Measurements from ENCODE around the gene STK4.
"Not testable (repeated sequence)": the region's sequence is repeated elsewhere in the genome, so short reads cannot be mapped to it uniquely, and the experiment has no call there.

The STK4 gene

DNA sequence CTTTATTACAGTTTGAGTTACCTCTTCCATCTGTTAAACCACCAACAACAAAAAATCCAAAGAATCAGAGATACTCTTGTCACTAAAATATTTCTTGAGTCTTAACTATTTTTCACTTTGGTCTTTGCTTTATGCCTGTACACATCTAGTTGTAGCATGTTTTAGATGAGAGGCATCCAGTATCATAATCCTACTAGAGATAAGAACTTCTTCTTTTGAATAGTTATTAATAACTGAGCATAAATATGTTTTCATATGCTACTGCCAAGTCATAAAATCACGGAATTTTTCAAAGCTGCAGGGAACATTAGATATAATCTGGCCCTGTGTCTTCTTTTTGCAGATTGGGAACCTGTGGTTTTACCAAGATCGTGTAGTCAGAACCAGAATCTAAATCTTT is 55.3 kb downstream of the STK4 start:
- in situ Hi-C loops (cut with MboI; ENCODE audit: low sequenced_read_pairs): no loop called here

DNA sequence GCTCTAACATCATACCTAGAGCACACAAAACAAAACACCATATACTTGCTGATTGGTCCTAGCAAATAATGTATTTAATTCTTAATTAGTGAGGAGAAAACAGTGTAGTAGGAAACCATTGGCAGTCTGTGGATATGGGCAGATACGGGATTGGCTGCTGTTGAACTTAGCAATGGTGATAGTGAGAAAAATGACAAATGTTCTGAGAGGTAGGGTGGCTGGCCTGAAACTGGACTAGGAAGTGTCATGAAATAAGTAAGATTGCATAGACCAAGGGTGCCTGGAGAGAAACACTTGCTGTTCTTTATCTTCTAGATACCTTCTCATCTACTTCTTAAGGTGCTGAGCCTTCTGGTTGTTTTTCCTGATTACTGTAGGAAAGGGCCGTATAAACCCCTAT is 56.8 kb downstream of the STK4 start:
- in situ Hi-C loops (cut with MboI; ENCODE audit: low sequenced_read_pairs): not testable (repeated sequence)

DNA sequence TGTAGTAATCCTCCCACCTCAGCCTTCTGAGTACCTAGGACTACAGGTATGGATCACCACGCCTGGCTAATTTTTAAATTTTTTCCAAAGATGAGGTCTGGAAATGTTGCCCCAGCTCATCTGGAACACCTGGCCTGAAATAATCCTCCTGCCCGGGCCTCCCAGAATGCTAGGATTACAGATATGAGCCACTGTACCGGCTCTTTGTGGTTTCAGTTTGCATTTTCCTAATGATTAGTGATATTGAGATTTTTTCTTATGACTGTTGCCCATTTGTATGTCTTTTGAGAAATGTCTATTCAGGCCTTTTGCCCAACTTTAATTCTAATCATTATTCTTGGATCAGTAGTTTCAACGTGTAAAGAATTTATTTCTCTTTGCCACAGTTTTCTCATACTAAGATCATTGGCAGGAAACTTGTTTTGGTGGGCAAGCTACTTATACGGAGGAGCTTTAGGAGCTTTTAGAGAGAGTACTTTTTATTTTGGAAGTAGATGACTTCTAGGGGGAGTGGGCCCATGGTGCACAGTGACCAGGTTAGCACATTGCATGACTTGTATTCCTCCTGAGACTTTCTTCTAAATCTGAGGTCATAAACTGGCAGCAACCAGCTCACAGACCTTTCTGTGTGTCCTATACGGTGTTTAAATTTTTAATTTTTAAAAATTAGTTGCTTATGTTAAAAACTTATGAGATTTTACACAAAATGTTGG is 62.3 kb downstream of the STK4 start:
- in situ Hi-C loops (cut with MboI; ENCODE audit: low sequenced_read_pairs): no loop called here

DNA sequence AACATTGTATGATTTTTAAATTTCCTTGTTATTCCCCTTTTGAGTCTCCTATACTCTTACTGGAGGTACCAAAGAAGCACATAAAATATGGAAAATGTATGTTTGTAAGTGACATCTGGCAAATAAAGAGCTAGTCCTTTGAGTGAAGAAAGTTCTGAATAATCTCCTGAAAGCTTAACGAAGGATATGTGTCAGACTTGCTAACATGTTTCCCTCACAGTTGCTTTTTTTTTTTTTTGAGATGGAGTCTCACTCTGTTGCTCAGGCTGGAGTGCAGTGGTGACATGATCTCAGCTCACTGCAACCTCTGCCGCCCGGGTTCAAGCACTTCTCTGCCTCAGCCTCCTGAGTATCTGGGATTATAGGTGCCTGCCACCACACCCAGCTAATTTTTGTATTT is 63.6 kb downstream of the STK4 start:
- in situ Hi-C loops (cut with MboI; ENCODE audit: low sequenced_read_pairs): no loop called here

DNA sequence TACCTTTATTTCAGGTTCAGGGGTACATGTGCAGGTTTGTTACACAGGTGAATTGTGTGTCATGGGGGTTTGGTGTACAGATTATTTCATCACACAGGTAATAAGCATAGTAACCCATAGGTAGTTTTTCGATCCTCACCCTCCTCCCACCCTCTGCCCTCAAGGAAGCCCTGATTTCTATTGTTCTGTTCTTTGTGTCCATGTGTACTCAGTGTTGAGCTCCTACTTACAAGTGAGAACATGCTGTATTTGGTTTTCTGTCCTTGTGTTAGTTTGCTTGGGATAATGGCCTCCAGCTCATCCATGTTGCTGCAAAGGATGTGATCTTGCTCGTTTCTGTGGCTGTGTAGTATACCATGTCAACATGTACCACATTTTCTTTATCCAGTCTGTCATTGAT is 66.0 kb downstream of the STK4 start:
- in situ Hi-C loops (cut with MboI; ENCODE audit: low sequenced_read_pairs): no loop called here

DNA sequence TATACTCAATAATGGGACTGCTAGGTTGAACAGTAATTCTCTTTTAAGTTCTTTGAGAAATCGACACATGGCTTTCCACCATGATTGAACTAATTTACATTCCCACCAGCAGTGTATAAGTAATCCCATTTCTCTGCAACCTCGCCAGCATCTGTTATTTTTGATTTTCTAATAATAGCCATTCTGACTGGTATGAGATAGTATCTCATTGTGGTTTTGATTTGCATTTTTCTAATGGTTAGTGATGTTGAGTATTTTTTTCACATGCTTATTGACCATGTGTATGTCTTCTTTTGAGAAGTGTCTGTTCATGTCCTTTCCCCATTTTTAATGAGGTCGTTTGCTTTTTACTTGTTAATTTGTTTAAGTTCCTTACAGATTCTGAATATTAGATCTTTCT is 66.5 kb downstream of the STK4 start:
- in situ Hi-C loops (cut with MboI; ENCODE audit: low sequenced_read_pairs): no loop called here

DNA sequence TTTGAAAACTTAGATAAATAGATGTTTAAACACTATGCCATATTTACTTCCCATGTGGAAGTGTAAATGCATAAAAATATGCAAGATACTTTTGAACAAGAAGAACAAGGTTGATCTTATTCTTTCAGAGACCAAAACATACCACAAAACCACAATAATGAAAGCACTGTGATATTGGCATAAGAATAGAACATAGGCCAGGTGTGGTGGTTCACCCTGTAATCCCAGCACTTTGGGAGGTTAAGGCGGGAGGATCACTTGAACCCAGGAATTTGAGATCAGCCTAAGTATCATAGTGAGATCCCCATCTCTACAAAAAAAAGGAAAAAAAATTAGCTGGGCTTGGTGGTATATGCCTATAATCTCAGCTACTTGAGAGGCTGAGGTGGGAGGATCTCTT is 68.1 kb downstream of the STK4 start:
- in situ Hi-C loops (cut with MboI; ENCODE audit: low sequenced_read_pairs): no loop called here

DNA sequence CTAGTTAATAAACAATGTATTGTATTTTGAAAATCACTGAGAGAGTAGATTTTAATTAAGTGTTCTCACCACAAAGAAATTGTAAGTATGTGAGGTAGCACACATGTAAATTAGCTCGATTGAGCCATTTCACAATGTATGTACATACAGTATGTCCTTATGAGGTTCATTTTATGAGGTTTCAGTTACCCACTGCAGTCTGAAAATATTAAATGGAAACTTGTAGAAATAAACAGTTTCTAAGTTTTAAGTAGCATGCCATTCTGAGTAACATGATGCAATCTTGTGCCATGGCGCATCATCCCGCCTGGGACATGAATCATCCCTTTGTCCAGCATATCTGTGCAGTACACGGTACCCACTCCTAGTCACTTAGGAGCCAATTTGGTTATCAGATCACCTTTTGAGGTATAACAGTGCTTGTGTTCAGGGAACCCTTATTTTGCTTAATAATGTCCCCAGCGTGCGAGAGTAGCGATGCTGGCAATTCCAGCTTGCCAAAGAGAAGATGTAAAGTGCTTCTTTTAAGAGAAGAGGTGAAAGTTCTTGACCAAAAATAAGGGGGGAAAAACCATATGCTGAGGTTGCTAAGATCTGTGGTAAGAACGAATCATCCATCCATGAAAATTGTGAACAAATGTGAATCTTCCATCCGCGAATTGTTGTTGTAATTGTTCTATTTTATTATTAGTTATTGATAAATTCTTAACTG is 69.9 kb downstream of the STK4 start:
- in situ Hi-C loops (cut with MboI; ENCODE audit: low sequenced_read_pairs): no loop called here

DNA sequence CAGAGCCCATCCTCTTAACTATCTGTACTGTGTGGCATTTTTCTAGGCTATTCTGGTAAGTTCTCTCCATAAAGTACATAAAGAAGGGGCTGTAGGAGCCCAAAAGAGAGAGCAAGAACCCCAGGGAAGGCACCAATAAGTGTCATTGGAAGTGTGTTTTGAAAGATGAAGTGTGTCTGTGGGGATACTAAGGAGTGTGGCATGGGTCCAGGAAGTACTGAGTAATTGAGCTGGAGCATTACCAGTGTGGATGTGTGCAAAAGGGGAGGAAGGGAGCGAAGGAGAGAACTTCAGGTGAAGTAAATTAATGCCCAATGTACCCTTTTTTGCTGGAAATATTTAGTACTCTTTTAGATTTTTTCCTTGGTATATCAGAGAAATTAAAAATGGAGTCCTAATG is 70.7 kb downstream of the STK4 start:
- in situ Hi-C loops (cut with MboI; ENCODE audit: low sequenced_read_pairs): no loop called here

DNA sequence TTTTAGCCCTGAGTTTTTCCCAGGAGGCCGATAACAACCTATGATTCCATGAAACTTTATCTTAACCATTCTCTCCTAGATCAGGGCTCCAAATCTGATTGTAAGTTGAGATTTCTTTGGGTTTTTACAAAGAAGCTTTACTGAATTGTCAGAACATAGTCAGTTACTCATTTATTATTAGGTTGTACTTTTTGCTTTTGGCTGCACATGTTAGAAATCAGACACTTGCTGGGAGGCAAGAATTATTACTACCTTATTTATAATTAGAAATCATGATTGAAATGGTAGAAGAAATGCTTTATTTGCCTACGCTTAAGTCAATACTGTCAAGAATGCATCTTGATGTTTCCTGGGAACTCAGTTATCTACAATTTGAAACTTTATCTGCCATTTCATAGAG is 71.3 kb downstream of the STK4 start:
- in situ Hi-C loops (cut with MboI; ENCODE audit: low sequenced_read_pairs): no loop called here

DNA sequence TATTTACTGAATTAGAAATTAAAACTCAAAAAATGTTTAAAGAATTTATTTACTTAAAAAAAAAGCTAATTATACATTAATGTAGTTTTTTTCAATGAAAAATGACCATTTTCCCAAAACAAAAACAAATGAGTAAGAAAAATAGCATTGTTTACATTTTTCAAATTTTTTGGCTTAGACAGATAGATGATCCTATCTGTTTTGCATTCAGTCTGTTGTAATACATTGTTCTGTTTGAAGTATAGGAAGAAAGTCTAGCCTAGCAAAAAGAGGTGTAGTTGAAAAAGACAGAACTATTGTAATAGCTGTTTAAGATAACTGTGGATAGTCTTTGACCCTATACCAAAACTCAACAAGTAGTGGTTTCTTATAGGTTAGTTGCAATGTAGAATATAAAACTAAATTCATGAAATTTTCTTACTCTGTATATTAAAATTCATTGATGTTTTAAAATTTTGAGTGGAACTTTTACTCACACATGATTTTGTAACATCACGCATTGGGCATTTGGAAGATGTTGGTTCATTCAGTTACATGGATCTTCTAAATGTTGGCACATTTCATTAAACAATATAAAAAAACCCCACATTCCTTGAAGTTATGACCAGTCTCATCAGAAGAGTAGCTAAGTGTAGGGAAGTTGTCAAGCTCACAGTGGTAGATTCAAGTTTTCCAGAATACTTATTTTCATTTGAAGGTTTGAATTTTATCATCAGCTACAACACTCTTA is 72.6 kb downstream of the STK4 start:
- in situ Hi-C loops (cut with MboI; ENCODE audit: low sequenced_read_pairs): no loop called here

DNA sequence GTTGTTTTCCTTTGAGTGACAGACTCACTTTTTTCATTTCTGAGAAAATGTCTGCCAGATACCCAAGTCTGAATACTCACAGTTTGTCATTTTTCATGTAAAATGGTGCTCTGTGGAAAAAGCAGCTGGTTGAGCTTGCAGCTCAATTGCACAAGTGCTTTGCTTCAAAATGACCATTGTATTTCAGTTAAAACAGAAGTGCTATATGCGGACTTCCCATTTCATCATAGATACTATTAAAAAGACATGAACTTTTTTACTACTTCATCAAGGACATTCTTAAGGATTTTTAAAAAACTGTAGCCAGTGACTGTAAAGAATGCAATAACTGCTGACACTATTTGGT is 73.1 kb downstream of the STK4 start:
- in situ Hi-C loops (cut with MboI; ENCODE audit: low sequenced_read_pairs): no loop called here

DNA sequence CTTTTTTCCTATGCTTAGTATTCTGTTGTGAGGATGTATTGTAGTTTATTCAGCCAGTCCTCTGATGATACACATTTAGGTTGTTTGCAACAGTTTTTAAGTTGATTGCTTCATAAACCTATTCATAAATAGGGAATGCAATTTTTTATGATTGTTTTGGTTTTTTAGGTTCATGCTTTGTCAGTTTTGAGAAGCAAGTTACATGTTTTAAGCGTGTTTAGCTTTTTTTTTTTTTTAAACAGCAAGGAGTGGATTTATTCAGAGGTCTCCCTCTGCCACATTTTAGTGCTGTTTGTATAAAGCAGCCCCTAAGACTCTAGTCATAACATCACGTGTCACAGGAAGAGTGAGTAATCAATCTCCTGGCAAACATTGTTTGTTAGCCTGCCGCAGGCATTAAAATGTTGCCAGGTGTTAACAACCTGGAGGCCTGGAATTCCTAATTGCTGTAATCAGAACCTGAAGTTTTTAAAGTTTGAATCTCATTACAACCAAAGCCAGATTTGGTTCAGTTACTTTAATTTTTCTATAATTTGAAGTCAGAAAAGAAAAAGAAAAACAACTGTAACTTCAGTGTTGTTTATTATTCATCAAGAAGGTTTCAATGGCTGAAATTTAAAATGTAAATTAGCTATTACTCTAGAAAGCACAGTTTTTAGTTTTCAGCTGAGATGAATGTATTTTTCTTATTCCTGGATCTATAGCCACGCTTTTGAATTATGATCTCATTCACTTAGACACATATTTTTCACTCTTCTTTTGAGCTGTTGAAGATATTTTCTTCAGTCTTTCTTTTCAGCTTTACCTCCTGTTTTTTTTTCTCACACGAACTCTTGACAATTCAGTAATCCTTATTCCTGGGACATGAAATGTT is 75.4 kb downstream of the STK4 start:
- in situ Hi-C loops (cut with MboI; ENCODE audit: low sequenced_read_pairs): no loop called here

DNA sequence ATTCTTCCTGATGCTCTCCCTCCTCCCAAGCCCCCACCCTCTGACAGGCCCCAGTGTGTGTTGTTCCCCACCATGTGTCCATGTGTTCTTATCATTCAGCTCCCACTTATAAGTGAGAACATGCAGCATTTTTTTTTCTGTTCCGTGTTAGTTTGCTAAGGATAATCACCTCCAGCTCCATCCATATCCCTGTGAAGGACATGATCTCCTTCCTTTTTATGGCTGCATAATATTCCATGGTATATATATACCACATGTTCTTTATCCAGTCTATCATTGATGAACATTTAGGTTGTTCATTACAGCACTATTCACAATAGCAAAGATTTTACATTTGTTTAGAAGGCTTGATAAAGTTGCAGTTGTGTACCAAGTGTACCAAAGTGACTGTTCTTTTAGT is 76.7 kb downstream of the STK4 start:
- in situ Hi-C loops (cut with MboI; ENCODE audit: low sequenced_read_pairs): no loop called here

DNA sequence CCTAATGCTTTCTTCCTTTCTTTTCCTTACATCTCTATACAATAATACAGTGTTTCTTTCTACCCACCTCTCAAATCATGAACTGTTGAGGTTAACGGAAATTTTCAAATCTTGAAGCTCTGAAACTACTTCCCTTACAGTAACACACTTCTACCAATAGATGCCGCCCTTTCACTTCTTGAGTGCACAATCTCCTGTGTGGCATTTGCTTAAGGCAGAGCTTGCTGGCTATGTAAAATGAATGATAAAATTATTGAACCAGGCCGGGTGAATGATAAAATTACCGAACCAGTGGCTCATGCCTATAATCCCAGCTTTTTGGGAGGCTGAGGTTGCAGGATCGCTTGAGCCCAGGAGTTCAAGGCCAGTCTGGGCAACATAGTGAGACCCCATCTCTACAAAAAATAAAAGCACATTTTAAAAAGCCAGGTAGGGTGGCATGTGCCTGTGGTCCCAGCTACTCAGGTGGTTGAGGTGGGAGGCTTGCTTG is 77.8 kb downstream of the STK4 start:
- in situ Hi-C loops (cut with MboI; ENCODE audit: low sequenced_read_pairs): no loop called here

DNA sequence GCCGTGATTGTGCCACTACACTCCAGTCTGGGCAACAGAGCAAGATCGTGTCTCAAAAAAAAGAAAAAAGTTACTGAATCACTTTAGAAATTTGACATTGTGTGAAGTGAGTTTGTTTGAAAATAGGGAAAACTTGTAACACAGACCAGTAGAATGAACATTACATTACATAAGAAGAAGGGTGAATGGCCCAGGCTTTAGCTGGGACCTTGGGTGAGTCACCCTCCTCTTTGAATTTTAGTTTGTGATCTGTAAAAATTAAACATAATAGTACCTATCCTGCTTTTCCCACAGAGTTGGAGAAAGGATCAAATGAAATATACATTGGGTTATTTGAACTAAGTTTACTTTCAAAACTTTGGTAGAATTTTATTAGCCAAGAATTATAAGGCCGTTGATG is 78.3 kb downstream of the STK4 start:
- in situ Hi-C loops (cut with MboI; ENCODE audit: low sequenced_read_pairs): no loop called here

DNA sequence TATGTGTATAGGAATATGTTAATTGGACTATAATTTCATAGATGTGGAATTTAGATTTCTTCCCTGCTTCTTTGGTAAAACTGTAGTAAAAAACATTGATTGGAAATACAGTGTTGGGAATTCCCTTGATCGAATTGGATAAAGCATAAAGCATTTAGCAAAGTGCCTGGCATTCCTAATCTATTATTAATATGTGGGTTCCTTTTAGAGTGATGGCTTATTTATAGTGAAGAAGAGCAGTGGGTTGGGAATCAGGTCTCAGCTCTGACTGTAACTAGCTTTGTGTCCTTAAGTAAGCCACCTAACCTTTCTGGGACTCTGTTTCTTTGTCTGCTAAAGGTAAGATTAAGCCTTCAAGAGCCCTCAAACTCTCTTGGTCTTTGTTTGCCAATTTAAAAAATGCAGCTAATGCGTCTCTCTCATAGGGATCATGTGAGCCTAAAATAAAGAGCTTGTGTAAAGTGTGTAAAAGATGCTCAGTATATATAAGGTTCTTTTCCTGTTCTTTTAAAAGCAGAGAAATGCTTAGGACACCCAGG is 81.3 kb downstream of the STK4 start:
- in situ Hi-C loops (cut with MboI; ENCODE audit: low sequenced_read_pairs): no loop called here

DNA sequence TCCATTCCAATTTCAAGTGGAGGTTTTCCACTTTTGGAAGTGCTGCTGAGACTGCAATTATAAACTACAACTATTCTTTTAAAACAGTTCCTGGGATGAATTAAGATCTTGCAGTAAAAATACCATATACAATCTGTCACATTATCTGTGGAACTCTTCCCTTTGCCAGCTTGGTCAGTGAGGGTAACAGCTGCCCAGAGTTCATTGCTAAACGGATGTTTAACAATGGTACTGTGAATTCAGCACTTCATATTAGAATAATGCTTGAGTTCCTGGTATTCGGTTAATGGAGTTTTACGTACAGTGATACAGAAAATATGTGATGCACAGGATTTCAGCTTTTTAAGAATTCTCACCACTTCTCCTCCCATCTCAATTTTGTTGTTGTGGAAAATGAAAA is 83.1 kb downstream of the STK4 start:
- in situ Hi-C loops (cut with MboI; ENCODE audit: low sequenced_read_pairs): no loop called here

DNA sequence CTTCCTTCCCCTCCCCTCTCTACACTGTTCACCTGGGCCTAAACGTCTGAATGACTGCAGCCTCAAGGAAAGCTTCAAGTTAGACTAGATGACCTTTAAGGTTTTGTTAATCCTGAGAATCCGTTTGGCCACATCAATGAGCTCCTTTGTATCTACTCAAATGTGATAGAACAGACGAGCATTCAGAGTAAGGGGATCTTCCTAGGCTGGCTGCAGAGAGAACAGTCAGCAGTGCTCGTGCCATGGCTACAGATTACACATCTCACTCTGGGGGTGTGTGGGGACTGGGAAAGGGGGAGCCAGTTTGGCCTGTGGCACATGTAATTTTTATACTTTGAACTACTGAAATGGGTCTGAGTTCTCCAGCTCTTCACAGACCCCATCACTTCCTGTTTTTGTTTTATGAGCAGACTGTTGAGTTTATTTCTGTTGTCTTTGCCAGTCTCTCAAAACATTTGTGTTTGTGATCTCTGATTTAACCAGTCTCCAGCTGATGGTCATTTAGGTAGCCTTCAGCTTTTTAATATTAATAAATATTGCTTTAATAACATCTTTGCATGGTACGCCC is 83.7 kb downstream of the STK4 start:
- in situ Hi-C loops (cut with MboI; ENCODE audit: low sequenced_read_pairs): no loop called here

DNA sequence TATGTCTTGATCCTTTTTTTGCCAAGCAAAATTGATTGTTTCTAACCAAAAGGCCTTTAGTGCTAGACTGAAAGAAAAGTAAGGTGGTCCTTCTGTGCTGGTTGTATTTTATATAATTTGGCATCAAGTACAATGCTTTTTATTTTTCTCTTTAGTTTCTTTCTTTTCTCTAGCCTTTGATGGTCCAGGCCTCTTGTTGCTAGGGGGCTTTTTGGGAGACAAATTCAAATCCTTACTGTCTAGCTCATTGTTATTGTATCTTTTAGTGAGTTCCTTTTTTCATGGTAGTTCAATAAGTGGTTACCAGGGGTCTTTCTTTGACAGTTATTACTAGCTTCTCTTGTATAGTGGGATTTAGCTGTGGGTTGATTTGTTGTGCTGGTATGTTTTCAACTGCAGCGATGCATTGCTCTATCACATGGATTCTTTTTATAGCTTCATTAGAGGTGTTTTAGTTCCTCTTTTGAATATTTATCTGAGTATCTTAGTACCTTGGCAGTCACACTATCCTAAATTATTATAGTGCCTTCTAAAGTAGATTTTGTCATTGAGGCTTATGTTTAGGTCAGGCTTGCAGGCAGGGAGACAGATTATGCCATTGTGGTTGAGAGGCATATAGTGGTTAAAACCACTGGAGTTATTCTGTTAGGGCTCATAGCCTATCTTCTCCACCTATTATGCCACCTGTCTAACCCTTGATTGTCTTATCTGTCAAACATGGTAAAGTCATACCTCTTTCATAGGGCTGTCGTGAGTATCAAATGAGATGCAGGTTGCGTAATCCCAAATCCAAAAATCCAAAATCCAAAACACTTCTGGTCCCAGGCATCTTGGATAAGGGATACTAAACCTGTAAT is 85.1 kb downstream of the STK4 start:
- in situ Hi-C loops (cut with MboI; ENCODE audit: low sequenced_read_pairs): no loop called here
